K562 (cell line): Measurements from ENCODE around the gene THOP1.

Source experiments
- FOXA1 ChIP-seq: fragments of 450-650 bp; IDR thresholded peaks from 2 replicates; pipeline ENCODE4 v1.6.1; 2016; ENCODE audit warnings: mild to moderate bottlenecking, borderline replicate concordance
- FOXP1 ChIP-seq: sonication (generic); formaldehyde crosslinking; IDR thresholded peaks from 2 replicates; pipeline ENCODE4 v1.8.0; 2022; ENCODE audit warnings: mild to moderate bottlenecking, missing genetic modification reagents
- GTF2F1 ChIP-seq: IDR thresholded peaks from 2 replicates; pipeline ENCODE4 v1.6.1; 2011; ENCODE audit warnings: low read depth, low read length, improper control_type of control experiment
- HCFC1 ChIP-seq: IDR thresholded peaks from 2 replicates; pipeline ENCODE4 v1.6.1; 2012; ENCODE audit warnings: low read depth, low read length, improper control_type of control experiment
- HDAC6 ChIP-seq: IDR thresholded peaks from 2 replicates; pipeline ENCODE4 v1.6.1; 2012; ENCODE audit warnings: low read depth, mild to moderate bottlenecking, control low read depth, inconsistent platforms, low read length, moderate library complexity
- POLR3G ChIP-seq: IDR thresholded peaks from 2 replicates; pipeline ENCODE4 v1.6.1; 2011; ENCODE audit not compliant: insufficient read length, insufficient replicate concordance; ENCODE audit errors: extremely low read depth
- U2AF1 ChIP-seq: fragments of 200-400 bp; formaldehyde crosslinking; optimal IDR thresholded peaks from 2 replicates; pipeline ENCODE3; 2017; ENCODE audit warnings: mild to moderate bottlenecking, low read depth, low read length, moderate library complexity
- ZNF778 ChIP-seq: fragments of 450-650 bp; formaldehyde crosslinking; IDR thresholded peaks from 2 replicates; pipeline ENCODE4 v1.4.0; 2020; ENCODE audit warnings: mild to moderate bottlenecking, moderate library complexity

GRCh38 chr19:2761309-2761677 is 24.0 kb upstream of the THOP1 start:
- no peak for TF ChIP-seq U2AF1
- TF ChIP-seq FOXP1 (CRISPR knock-in tag), result no peak
- no peak for TF ChIP-seq HDAC6
- TF ChIP-seq FOXA1, result no peak
- TF ChIP-seq POLR3G, result no peak
- TF ChIP-seq HCFC1, result no peak
- TF ChIP-seq GTF2F1, result no peak
- no peak for TF ChIP-seq ZNF778 (CRISPR knock-in tag)
